Central memory CD8-positive, alpha-beta T cell (primary cell): ENCODE measurements around the gene RIMBP2.

ENCODE experiments used
- ATAC-seq: fragments of 150-1000 bp; cut with Tn5 transposase; replicated peaks from 2 replicates; pipeline ENCODE4 v1.10.0; 2022; ENCODE audit warnings: mild to moderate bottlenecking, moderate FRiP score, moderate number of reproducible peaks; ENCODE audit not compliant: poor library complexity, severe bottlenecking; ENCODE audit errors: extremely low read depth
- DNase-seq, 2 donors: peaks; one replicate each; pipeline ENCODE4 v3.0.0; 2021; ENCODE audit warnings: low spot score in 2 of 2
- H3K27ac Mint-ChIP-seq: one replicate; pipeline ENCODE4 v1.8.0; 2022; ENCODE audit warnings: low read depth, mild to moderate bottlenecking, moderate library complexity, mixed read lengths
- H3K27me3 Mint-ChIP-seq: one replicate; pipeline ENCODE4 v1.8.0; 2022; ENCODE audit warnings: mixed read lengths
- H3K36me3 Mint-ChIP-seq: one replicate; pipeline ENCODE4 v1.8.0; 2022; ENCODE audit warnings: mild to moderate bottlenecking, moderate library complexity, mixed read lengths; ENCODE audit not compliant: insufficient read depth
- H3K4me1 Mint-ChIP-seq: one replicate; pipeline ENCODE4 v1.8.0; 2022; ENCODE audit warnings: mixed read lengths
- H3K4me3 Mint-ChIP-seq: one replicate; pipeline ENCODE4 v1.8.0; 2022; ENCODE audit warnings: mild to moderate bottlenecking, moderate library complexity, mixed read lengths
- H3K9me3 Mint-ChIP-seq: one replicate; pipeline ENCODE4 v1.8.0; 2022; ENCODE audit warnings: mixed read lengths

Gene RIMBP2

GRCh38 chr12:130364578-130364977 is 351.5 kb downstream of the RIMBP2 start:
- Mint-ChIP-seq H3K27me3 (peaks cover 19% of the 10 kb centered on the region), H3K9me3 (no peaks in the 10 kb centered on the region), H3K27ac (no peak overlapping the region), H3K36me3 (no peaks in the 10 kb centered on the region), H3K4me3 (no peak overlapping the region), H3K4me1 (no peaks in the 10 kb centered on the region)
- DNase-seq, result no peak
- no peak for ATAC-seq

GRCh38 chr12:130362060-130362459 is 354.0 kb downstream of the RIMBP2 start:
- no peak overlapping the region for H3K27ac Mint-ChIP-seq
- H3K36me3 Mint-ChIP-seq, result no peaks in the 10 kb centered on the region
- no peaks in the 10 kb centered on the region for H3K4me1 Mint-ChIP-seq
- no peaks in the 10 kb centered on the region for H3K9me3 Mint-ChIP-seq
- ATAC-seq (no peak), DNase-seq (no peak)
- H3K27me3 Mint-ChIP-seq, result peaks cover 33% of the 10 kb centered on the region
- no peak overlapping the region for H3K4me3 Mint-ChIP-seq

GRCh38 chr12:130357729-130358330 is 358.3 kb downstream of the RIMBP2 start:
- no peak overlapping the region for H3K4me3 Mint-ChIP-seq
- peaks cover 27% of the 10 kb centered on the region for H3K27me3 Mint-ChIP-seq
- DNase-seq, result no peak
- H3K4me1 Mint-ChIP-seq, result no peaks in the 10 kb centered on the region
- ATAC-seq, result no peak
- H3K36me3 Mint-ChIP-seq, result no peaks in the 10 kb centered on the region
- H3K9me3 Mint-ChIP-seq, result no peaks in the 10 kb centered on the region
- no peak overlapping the region for H3K27ac Mint-ChIP-seq

GRCh38 chr12:130357241-130357640 is 358.9 kb downstream of the RIMBP2 start:
- H3K27me3 Mint-ChIP-seq, result peaks cover 27% of the 10 kb centered on the region
- DNase-seq (no peak), ATAC-seq (no peak)
- H3K36me3 Mint-ChIP-seq, result no peaks in the 10 kb centered on the region
- H3K4me3 Mint-ChIP-seq, result no peak overlapping the region
- no peaks in the 10 kb centered on the region for H3K4me1 Mint-ChIP-seq
- no peak overlapping the region for H3K27ac Mint-ChIP-seq
- no peaks in the 10 kb centered on the region for H3K9me3 Mint-ChIP-seq

- H3K27ac Mint-ChIP-seq, result no peak overlapping the region
- no peak for ATAC-seq
Measured at GRCh38 chr12:130356222-130356621, 359.9 kb downstream of the RIMBP2 start.

GRCh38 chr12:130354407-130354806 is 361.7 kb downstream of the RIMBP2 start:
- H3K4me3 Mint-ChIP-seq, result no peak overlapping the region
- ATAC-seq, result no peak
- no peaks in the 10 kb centered on the region for H3K9me3 Mint-ChIP-seq
- no peaks in the 10 kb centered on the region for H3K36me3 Mint-ChIP-seq
- H3K4me1 Mint-ChIP-seq, result no peaks in the 10 kb centered on the region
- no peak overlapping the region for H3K27ac Mint-ChIP-seq
- H3K27me3 Mint-ChIP-seq, result peaks cover 41% of the 10 kb centered on the region
- no peak for DNase-seq

More at GRCh38 chr12:130356222-130356621, 359.9 kb downstream of the RIMBP2 start:
- no peaks in the 10 kb centered on the region for H3K36me3 Mint-ChIP-seq
- no peak overlapping the region for H3K4me3 Mint-ChIP-seq
- no peak for DNase-seq
- no peaks in the 10 kb centered on the region for H3K4me1 Mint-ChIP-seq
- peaks cover 33% of the 10 kb centered on the region for H3K27me3 Mint-ChIP-seq
- H3K9me3 Mint-ChIP-seq, result no peaks in the 10 kb centered on the region

- no peak overlapping the region for H3K4me3 Mint-ChIP-seq
- no peaks in the 10 kb centered on the region for H3K36me3 Mint-ChIP-seq
- H3K9me3 Mint-ChIP-seq, result no peaks in the 10 kb centered on the region
- no peaks in the 10 kb centered on the region for H3K4me1 Mint-ChIP-seq
- no peak for ATAC-seq
- no peak for DNase-seq
- peaks cover 34% of the 10 kb centered on the region for H3K27me3 Mint-ChIP-seq
- no peak overlapping the region for H3K27ac Mint-ChIP-seq
Measured at GRCh38 chr12:130353081-130353480, 363.0 kb downstream of the RIMBP2 start.

- no peak overlapping the region for H3K27ac Mint-ChIP-seq
Measured at GRCh38 chr12:130351326-130351725, 364.8 kb downstream of the RIMBP2 start.

GRCh38 chr12:130350715-130351114 is 365.4 kb downstream of the RIMBP2 start:
- H3K9me3 Mint-ChIP-seq, result peaks cover under 1% of the 10 kb centered on the region
- no peaks in the 10 kb centered on the region for H3K36me3 Mint-ChIP-seq
- no peak for ATAC-seq
- H3K4me3 Mint-ChIP-seq, result no peak overlapping the region
- no peaks in the 10 kb centered on the region for H3K4me1 Mint-ChIP-seq
- peaks cover 23% of the 10 kb centered on the region for H3K27me3 Mint-ChIP-seq
- no peak for DNase-seq
- H3K27ac Mint-ChIP-seq, result no peak overlapping the region

More at GRCh38 chr12:130351326-130351725, 364.8 kb downstream of the RIMBP2 start:
- DNase-seq, result no peak
- Mint-ChIP-seq H3K4me1 (no peaks in the 10 kb centered on the region), H3K36me3 (no peaks in the 10 kb centered on the region), H3K9me3 (no peaks in the 10 kb centered on the region), H3K27me3 (peaks cover 23% of the 10 kb centered on the region), H3K4me3 (no peak overlapping the region)
- ATAC-seq, result no peak

- DNase-seq (no peak), ATAC-seq (no peak)
- Mint-ChIP-seq H3K36me3 (no peaks in the 10 kb centered on the region), H3K27me3 (peaks cover 23% of the 10 kb centered on the region), H3K4me1 (no peaks in the 10 kb centered on the region), H3K9me3 (peaks cover 5% of the 10 kb centered on the region), H3K27ac (no peak overlapping the region), H3K4me3 (no peak overlapping the region)
Measured at GRCh38 chr12:130347588-130347987, 368.5 kb downstream of the RIMBP2 start.
